Left renal pelvis (tissue), 4 donors: ENCODE data around the gene NEK7. TPM values are rescaled to one million over a fixed set of nuclear protein-coding genes. Genes with fewer than 3 reads are reported as not detected.

ENCODE experiments used
- DNase-seq, 4 donors: peaks; one replicate each; pipeline ENCODE4 v3.0.0-alpha.2; 2013; ENCODE audit warnings: low read depth in 4 of 4, low spot score in 3 of 4
- polyA plus RNA-seq, 4 donors: library from polyadenylated mRNA; unstranded; fragments of 120-200 nt; gene quantifications; one replicate each; pipeline ENCODE4 v1.2.1, GENCODE V29; 2013; ENCODE audit not compliant: insufficient read length in 4 of 4

Gene NEK7
- polyA plus RNA-seq, 4 donors = 46.0 to 69.8 (median 55.9) TPM

GRCh38 chr1:198328458-198329032, 171.7 kb downstream of the NEK7 start:
- DNase-seq = no peak

GRCh38 chr1:198330982-198331615, 174.3 kb downstream of the NEK7 start:
- no peak for DNase-seq

- no peak for DNase-seq
Measured at GRCh38 chr1:198333744-198334143, 176.9 kb downstream of the NEK7 start.

- DNase-seq = no peak
Measured at GRCh38 chr1:198335663-198336062, 178.9 kb downstream of the NEK7 start.

- DNase-seq = no peak
Measured at GRCh38 chr1:198337886-198338285, 181.1 kb downstream of the NEK7 start.

GRCh38 chr1:198340139-198340538, 183.3 kb downstream of the NEK7 start:
- no peak for DNase-seq

GRCh38 chr1:198346178-198346577, 189.4 kb downstream of the NEK7 start:
- no peak for DNase-seq

GRCh38 chr1:198350456-198350855, 193.7 kb downstream of the NEK7 start:
- no peak for DNase-seq

GRCh38 chr1:198352975-198353695, 196.3 kb downstream of the NEK7 start:
- no peak for DNase-seq

- DNase-seq = no peak
Measured at GRCh38 chr1:198357937-198358336, 201.1 kb downstream of the NEK7 start.

GRCh38 chr1:198359024-198359653, 202.3 kb downstream of the NEK7 start:
- no peak for DNase-seq

GRCh38 chr1:198360208-198360729, 203.5 kb downstream of the NEK7 start:
- DNase-seq = no peak

GRCh38 chr1:198361237-198361767, 204.5 kb downstream of the NEK7 start:
- no peak for DNase-seq

- DNase-seq = no peak
Measured at GRCh38 chr1:198363625-198364151, 206.9 kb downstream of the NEK7 start.

- no peak for DNase-seq
Measured at GRCh38 chr1:198364471-198364870, 207.7 kb downstream of the NEK7 start.

- no peak for DNase-seq
Measured at GRCh38 chr1:198367296-198367695, 210.5 kb downstream of the NEK7 start.

GRCh38 chr1:198370996-198371395, 214.2 kb downstream of the NEK7 start:
- DNase-seq = no peak
